Endothelial cell of coronary artery (primary cell): ENCODE results near the gene POU4F1. TPM values are rescaled to one million over a fixed set of nuclear protein-coding genes. Genes with fewer than 3 reads are reported as not detected.

Experiments used
- total RNA-seq: library from RNA; depleted of rRNA; stranded (reverse); fragments of >200 nt; gene quantifications from 2 replicates; pipeline ENCODE4 v1.2.3, GENCODE V29; 2014

POU4F1 gene, protein sequence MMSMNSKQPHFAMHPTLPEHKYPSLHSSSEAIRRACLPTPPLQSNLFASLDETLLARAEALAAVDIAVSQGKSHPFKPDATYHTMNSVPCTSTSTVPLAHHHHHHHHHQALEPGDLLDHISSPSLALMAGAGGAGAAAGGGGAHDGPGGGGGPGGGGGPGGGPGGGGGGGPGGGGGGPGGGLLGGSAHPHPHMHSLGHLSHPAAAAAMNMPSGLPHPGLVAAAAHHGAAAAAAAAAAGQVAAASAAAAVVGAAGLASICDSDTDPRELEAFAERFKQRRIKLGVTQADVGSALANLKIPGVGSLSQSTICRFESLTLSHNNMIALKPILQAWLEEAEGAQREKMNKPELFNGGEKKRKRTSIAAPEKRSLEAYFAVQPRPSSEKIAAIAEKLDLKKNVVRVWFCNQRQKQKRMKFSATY
- 0.56 and 1.5 TPM in 2 replicates for total RNA-seq

DNA sequence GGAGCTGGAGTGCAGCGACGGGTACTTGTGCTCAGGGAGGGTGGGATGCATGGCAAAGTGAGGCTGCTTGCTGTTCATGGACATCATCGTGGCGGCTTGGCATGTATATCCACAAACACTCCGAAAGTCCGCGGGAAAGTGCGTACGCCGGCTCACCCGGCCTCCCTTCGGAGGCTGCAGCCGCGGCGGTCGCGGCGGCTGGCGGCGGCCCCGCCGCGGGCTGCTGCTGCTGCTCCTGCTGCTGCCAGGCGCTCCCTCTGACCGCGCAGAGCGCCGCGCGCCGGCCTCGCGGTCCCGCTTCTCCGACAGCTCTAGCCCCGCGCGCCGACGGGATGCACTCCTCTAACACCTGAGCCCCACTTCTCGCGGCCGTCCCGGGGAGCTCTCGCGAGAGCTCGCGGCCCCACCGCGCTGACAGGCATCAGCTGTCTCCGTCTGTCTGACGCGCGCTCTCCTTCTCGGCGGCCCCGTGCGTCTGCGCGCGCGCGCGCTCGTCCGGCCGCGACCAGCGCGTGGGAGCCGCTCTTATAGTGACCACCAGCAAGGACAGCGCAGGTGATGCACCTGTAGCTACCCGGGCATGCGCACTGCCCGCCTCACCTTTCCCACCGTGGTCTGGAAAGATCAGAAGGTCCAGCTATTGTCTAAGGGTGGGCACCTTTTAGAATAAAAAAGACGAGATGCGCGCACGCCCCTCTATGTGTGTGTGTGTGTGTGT is at the start of gene POU4F1:
TSS of gene POU4F1 (minus strand) at position 313 of the 718 bp plus-strand sequence. CDS start at position 87, 226 bp downstream.

Other genes with a start within 250 kb of the POU4F1 start
- gene OBI1, start 55.6 kb upstream of the POU4F1 start, total RNA-seq, result 19.1 and 23.3 TPM in 2 replicates